Esophagus muscularis mucosa (tissue), 4 donors: ENCODE data around the gene PNKP. TPM values are rescaled to one million over a fixed set of nuclear protein-coding genes. Genes with fewer than 3 reads are reported as not detected.

Experiments
- DNase-seq: peaks from one replicate; pipeline ENCODE4 v3.0.0-alpha.2; 2017; ENCODE audit errors: extremely low spot score
- H3K27ac ChIP-seq, 4 donors: fragments of 200-600 bp; sonication (generic); replicated peaks in 1 of 4; 1 replicate in 3 of 4; 2 replicates in 1 of 4; pipeline ENCODE4 v1.5.1; 2016 to 2019; ENCODE audit warnings: mild to moderate bottlenecking in 1 of 4
- H3K27me3 ChIP-seq, 4 donors: fragments of 200-600 bp; sonication (generic); one replicate each; pipeline versions ENCODE4 v1.5.1 to v1.6.0; 2016 to 2019
- H3K36me3 ChIP-seq, 4 donors: fragments of 200-600 bp; sonication (generic); one replicate each; pipeline ENCODE4 v1.5.1; 2016 to 2019
- H3K4me1 ChIP-seq, 4 donors: fragments of 200-600 bp; sonication (generic); one replicate each; pipeline ENCODE4 v1.5.1; 2016 to 2019
- H3K4me3 ChIP-seq, 4 donors: fragments of 200-600 bp; sonication (generic); 1 replicate in 2 of 4; 2 replicates in 2 of 4; pipeline ENCODE4 v1.5.1; 2016 to 2019; ENCODE audit warnings: mild to moderate bottlenecking in 4 of 4, moderate library complexity in 1 of 4
- H3K9me3 ChIP-seq, 4 donors: fragments of 200-600 bp; sonication (generic); 1 replicate in 3 of 4; 2 replicates in 1 of 4; pipeline ENCODE4 v1.5.1; 2016 to 2019
- EP300 ChIP-seq: sonication (generic); formaldehyde crosslinking; IDR thresholded peaks from one replicate; pipeline ENCODE4 v1.6.1; 2017; ENCODE audit warnings: antibody characterized with exemption
- POLR2A ChIP-seq: fragments of 450-650 bp; IDR thresholded peaks from one replicate; pipeline ENCODE4 v1.6.1; 2017; ENCODE audit warnings: antibody characterized with exemption, moderate library complexity, mild to moderate bottlenecking, low read depth
- POLR2AphosphoS5 ChIP-seq, 2 donors: sonication (generic); formaldehyde crosslinking; IDR thresholded peaks; one replicate each; pipeline ENCODE4 v1.6.1; 2017; ENCODE audit warnings: antibody characterized with exemption in 2 of 2
- WGBS: methylation state at CpG from one replicate; pipeline ENCODE4 v1.1.5; 2018; 5-methylcytosine and 5-hydroxymethylcytosine counted together
- intact Hi-C: fragments of 100-400 bp; cut with DNase I; formaldehyde crosslinking; loops from one replicate; pipeline ENCODE4 v1.15.1; 2023
- total RNA-seq, 4 donors: library from RNA; depleted of rRNA; stranded (reverse); fragments of >200 nt; gene quantifications; one replicate each; pipeline versions ENCODE4 v1.1.0 to v1.2.1, GENCODE V29; 2016
- TF ChIP-seq, protein P1 (sequence below), 3 experiments: fragments of 200-600 bp in 2 of 3; fragments of 450-650 bp in 1 of 3; sonication (generic) in 2 of 3; IDR thresholded peaks; one replicate each; pipeline ENCODE4 v1.5.1; 2017 to 2019; ENCODE audit warnings: antibody characterized with exemption in 3 of 3, mild to moderate bottlenecking in 2 of 3, moderate library complexity in 1 of 3

PNKP gene
- 10 to 100 TPM; 21.4 to 43.7 (median 27.8) TPM for total RNA-seq

DNA sequence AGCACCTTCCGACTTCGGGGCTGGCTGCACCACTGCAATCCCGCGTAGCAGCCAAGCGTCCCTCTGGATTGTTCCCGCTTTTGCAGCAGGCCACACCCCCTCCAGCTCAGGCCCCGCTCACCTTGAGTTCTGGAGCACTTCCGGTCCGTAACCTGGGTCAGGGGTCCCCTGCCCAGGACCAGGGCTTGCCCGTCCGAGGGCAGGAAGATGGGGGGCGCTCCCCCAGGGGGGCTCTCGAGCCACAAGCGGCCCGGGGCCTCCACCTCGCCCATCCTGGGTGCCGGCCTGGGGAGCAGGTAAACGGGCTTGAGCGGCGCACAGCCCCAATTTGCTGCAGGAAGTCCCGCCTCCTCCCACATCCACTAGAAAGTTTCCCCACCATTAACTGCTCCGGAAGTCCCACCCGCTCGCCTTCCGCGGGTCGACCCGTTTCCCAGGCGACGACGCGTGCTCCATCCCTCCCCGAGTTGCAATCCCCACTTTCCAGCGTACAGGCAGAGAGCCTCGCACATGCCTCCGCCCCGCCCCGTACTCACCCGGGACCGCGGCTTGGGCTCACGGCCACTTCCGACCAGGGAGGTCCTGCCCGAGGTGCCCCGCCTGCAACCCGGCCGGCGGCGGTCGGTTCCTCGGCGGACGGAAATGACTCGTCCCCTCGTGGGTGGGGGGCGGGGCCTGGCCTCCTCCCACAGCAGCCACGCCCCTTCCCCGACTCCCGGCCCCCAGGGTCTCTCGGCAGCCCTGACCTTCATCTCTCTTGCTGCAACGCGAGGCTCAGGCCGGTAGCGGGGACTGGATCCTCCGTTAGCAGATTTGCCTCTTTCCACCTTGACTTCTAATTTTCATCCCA lies at the start of gene PNKP:
Gene PNKP (minus strand): TSS at position 644 of the 850 bp plus-strand sequence. CDS start 372 bp downstream, at position 272.
- intact Hi-C loops, result no loop called here
- Histone ChIP-seq H3K36me3 (peaks cover 6 to 45% (median 35%) of the 10 kb centered on the region in 4 donors), H3K27ac (peak within 1 kb of the TSS; percentile 89 to 96 (median 94)), H3K27me3 (no peaks in the 10 kb centered on the region), H3K9me3 (no peaks in the 10 kb centered on the region), H3K4me3 (peak within 1 kb of the TSS; percentile 64 to 95 (median 81)), H3K4me1 (peaks cover 41 to 62% (median 58%) of the 10 kb centered on the region in 4 donors)
- TF ChIP-seq EP300, result no peak
- peak; percentile 84 to 91 for TF ChIP-seq POLR2AphosphoS5 (IDR thresholded peaks at IDR 0.05)
- TF ChIP-seq, protein P1, sequence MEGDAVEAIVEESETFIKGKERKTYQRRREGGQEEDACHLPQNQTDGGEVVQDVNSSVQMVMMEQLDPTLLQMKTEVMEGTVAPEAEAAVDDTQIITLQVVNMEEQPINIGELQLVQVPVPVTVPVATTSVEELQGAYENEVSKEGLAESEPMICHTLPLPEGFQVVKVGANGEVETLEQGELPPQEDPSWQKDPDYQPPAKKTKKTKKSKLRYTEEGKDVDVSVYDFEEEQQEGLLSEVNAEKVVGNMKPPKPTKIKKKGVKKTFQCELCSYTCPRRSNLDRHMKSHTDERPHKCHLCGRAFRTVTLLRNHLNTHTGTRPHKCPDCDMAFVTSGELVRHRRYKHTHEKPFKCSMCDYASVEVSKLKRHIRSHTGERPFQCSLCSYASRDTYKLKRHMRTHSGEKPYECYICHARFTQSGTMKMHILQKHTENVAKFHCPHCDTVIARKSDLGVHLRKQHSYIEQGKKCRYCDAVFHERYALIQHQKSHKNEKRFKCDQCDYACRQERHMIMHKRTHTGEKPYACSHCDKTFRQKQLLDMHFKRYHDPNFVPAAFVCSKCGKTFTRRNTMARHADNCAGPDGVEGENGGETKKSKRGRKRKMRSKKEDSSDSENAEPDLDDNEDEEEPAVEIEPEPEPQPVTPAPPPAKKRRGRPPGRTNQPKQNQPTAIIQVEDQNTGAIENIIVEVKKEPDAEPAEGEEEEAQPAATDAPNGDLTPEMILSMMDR (IDR thresholded peaks at IDR 0.05), result no peak
- TF ChIP-seq POLR2A, result peak; percentile 57
- WGBS, result under 1% methylated on average over 21 of the region's 65 CpGs
- DNase-seq, result peak; percentile 98

DNA sequence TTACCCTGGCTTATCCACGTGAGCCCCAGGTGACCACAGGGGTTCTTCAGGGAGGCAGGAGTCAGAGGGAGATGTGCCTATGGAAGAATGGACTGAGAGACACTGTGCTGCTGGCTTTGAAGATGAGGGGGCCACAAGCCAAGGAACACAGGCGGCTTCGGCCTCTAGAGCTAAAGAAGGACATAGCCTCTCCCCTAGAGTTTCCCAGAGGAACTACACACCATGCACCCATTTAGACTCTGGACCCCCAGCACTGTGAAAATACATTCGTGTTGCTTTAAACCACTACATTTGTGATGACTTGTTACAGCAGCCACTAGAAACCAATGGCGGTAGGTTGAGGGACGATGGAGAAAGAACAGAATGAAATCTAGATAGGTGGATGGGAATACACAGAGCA lies 47.9 kb upstream of the PNKP start:
- 97% methylated on average over 6 of the region's 6 CpGs for WGBS

DNA sequence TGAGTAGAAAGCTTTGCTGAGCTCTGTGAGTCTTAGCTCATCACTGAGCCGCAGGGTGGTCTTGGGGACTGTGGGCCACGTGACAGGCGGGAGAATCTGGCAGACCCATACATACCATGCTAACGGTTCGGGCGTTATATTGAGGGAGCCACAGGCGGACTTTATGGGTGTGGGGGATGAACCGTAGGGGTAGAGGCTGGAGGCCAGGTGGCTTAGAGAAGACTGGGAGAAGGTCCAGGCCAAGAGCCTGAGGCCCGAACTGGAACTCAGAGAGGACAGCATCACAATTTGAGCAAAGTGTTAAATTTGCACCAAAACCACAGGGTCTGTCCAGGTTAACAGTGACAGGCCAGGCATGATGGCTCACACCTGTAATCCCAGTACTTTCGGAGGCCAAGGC lies 46.3 kb upstream of the PNKP start:
- H3K4me3 ChIP-seq, result no peak overlapping the region
- no peaks in the 10 kb centered on the region for H3K9me3 ChIP-seq
- no peak for DNase-seq
- no peaks in the 10 kb centered on the region for H3K27me3 ChIP-seq
- intact Hi-C loops, result no loop called here
- TF ChIP-seq POLR2AphosphoS5 (IDR thresholded peaks at IDR 0.05), result no peak
- TF ChIP-seq EP300, result no peak
- no peak for TF ChIP-seq POLR2A
- TF ChIP-seq, protein P1 (IDR thresholded peaks at IDR 0.05), result no peak
- peaks cover 0 to 27% (median 24%) of the 10 kb centered on the region in 4 donors for H3K4me1 ChIP-seq
- WGBS, result 89% methylated on average over 10 of the region's 10 CpGs
- no peak overlapping the region for H3K27ac ChIP-seq
- H3K36me3 ChIP-seq, result peaks cover 8 to 81% (median 63%) of the 10 kb centered on the region in 4 donors

More for the DNA sequence above, 47.9 kb upstream of the PNKP start:
- Histone ChIP-seq H3K36me3 (peaks cover 4 to 69% (median 52%) of the 10 kb centered on the region in 4 donors), H3K4me3 (no peak overlapping the region), H3K4me1 (peaks cover 0 to 26% (median 22%) of the 10 kb centered on the region in 4 donors), H3K9me3 (no peaks in the 10 kb centered on the region), H3K27me3 (no peaks in the 10 kb centered on the region), H3K27ac (no peak overlapping the region)
- TF ChIP-seq POLR2A, result no peak
- TF ChIP-seq EP300, result no peak
- no peak for TF ChIP-seq POLR2AphosphoS5 (IDR thresholded peaks at IDR 0.05)
- TF ChIP-seq, protein P1 (IDR thresholded peaks at IDR 0.05), result no peak
- intact Hi-C loops, result no loop called here
- no peak for DNase-seq

DNA sequence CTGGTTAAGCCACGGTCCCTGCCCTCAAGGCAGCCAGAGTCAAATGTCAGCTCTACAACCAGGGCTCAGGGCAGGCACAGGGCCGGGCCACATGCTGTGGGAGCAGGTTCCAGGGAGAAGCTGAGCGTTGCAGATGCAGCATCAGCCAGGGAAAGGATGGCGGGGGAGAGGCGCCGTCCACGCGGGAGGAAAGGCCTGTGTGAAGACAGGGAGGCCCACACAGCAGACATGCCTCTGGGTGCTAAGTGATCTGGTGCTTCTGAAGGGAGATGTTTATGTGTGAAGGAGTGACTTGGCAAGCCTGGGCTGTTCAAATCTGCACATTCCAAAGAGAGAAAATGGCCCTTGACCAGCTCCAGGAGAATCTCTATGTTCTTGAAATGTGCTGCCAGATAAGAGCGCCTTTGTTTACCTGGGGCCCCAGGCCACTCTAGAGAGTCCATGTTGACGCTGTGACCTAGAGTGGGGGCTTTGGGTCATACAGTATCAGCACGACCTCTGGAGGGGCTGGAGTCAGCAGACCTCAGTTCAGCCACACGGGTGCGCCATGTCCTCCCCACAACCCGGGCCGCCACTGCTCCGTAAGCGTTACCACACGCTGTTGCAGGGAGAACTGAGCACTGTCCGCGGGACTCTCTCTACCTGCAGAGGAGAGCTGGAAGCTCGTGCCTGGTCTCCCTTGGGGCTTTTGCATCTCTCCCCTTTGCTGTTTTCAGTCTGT lies 45.7 kb upstream of the PNKP start:
- H3K27ac ChIP-seq, result peak overlapping the region in 2 of 4 donors; percentile 46 to 62
- peaks cover 0 to 27% (median 24%) of the 10 kb centered on the region in 4 donors for H3K4me1 ChIP-seq
- H3K9me3 ChIP-seq, result no peaks in the 10 kb centered on the region
- TF ChIP-seq EP300 (no peak), POLR2AphosphoS5 (IDR thresholded peaks at IDR 0.05) (no peak), POLR2A (no peak)
- TF ChIP-seq, protein P1 (IDR thresholded peaks at IDR 0.05), result no peak
- intact Hi-C loops, result no loop called here
- H3K27me3 ChIP-seq, result no peaks in the 10 kb centered on the region
- peaks cover 11 to 82% (median 65%) of the 10 kb centered on the region in 4 donors for H3K36me3 ChIP-seq
- DNase-seq, result no peak
- no peak overlapping the region for H3K4me3 ChIP-seq
- 77% methylated on average over 20 of the region's 21 CpGs for WGBS
